ENCODE results near the gene C4orf51. TPM values are rescaled to one million over a fixed set of nuclear protein-coding genes. Genes with fewer than 3 reads are reported as not detected.

C4orf51 gene
- total RNA-seq, 1 experiment from 2014 or later = 15.4 TPM

- POLR2A ChIA-PET = no interaction called here
- CTCF ChIA-PET = no interaction called here
- Mint-ChIP-seq H3K27me3 (ENCODE audit: low read depth) (no peaks in the 10 kb centered on the region), H3K4me1 (peaks cover 18% of the 10 kb centered on the region), H3K27ac (peak overlapping the region; percentile 91; the same call in 1 of the 2 replicates), H3K4me3 (no peak overlapping the region), H3K9me3 (no peaks in the 10 kb centered on the region), H3K36me3 (peaks cover 48% of the 10 kb centered on the region)
- ATAC-seq (no peak), DNase-seq (ENCODE audit: low spot score) (no peak)
- TF ChIP-seq ZBTB21 (CRISPR knock-in tag; IDR thresholded peaks at IDR 0.05; ENCODE audit: borderline replicate concordance) (no peak), SP1 (CRISPR knock-in tag; conservative IDR thresholded peaks at IDR 0.05) (no peak)
- TF ChIP-seq, protein P1, sequence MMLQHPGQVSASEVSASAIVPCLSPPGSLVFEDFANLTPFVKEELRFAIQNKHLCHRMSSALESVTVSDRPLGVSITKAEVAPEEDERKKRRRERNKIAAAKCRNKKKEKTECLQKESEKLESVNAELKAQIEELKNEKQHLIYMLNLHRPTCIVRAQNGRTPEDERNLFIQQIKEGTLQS (CRISPR knock-in tag; conservative IDR thresholded peaks at IDR 0.05) = no peak
Observed at GRCh38 chr4:145772347-145772746, 92.4 kb downstream of the C4orf51 start.

DNA sequence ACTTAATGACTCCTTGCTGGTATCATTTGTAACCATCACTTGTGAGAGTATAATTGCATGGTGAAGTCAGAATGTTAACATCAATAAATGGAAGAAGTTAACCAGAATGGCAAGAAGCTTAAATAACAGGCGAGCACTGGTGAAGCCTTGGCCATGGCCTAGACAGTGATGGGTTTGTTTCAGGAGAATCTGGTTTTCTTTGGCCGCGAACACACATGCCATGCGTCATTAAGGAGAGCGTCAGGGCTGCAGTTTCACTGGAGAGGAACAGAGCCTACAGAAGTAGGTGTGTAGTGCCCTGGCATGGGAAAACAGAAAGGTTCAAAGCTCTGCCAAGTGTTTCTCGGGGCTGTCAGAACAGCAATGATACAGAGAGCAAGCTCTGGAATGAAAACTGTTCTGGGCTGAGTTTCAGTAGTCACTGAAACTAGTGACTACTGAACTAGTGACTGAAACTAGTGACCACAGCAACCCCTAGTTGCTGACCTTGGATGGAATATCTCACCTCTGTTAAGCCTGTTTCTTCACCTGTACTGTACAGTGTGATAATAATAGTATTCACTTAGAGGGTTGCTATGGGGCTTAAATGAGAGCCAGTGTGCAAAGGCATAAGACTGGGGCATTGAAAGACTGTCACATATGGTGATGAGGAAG, 93.8 kb downstream of the C4orf51 start:
- Mint-ChIP-seq H3K9me3 (no peaks in the 10 kb centered on the region), H3K27ac (peak overlapping the region; percentile 25), H3K4me1 (peaks cover 23% of the 10 kb centered on the region), H3K4me3 (no peak overlapping the region), H3K36me3 (peaks cover 47% of the 10 kb centered on the region), H3K27me3 (ENCODE audit: low read depth) (no peaks in the 10 kb centered on the region)
- no peak for ATAC-seq
- TF ChIP-seq ZNF416 (CRISPR knock-in tag; IDR thresholded peaks at IDR 0.05) (no peak), HMGXB4 (CRISPR knock-in tag; IDR thresholded peaks at IDR 0.05) (no peak), ZNF671 (CRISPR knock-in tag; IDR thresholded peaks at IDR 0.05) (no peak), NFE2L1 (CRISPR knock-in tag; IDR thresholded peaks at IDR 0.05) (no peak), NFYB (CRISPR knock-in tag; conservative IDR thresholded peaks at IDR 0.05; ENCODE audit: low read depth) (no peak), ATF6 (CRISPR knock-in tag; IDR thresholded peaks at IDR 0.05) (no peak), ELF4 (CRISPR knock-in tag; IDR thresholded peaks at IDR 0.05; ENCODE audit: low read depth) (no peak), MXD4 (CRISPR knock-in tag; IDR thresholded peaks at IDR 0.05; ENCODE audit: borderline replicate concordance) (no peak), RORB (CRISPR knock-in tag; IDR thresholded peaks at IDR 0.05) (no peak), CREM (CRISPR knock-in tag; IDR thresholded peaks at IDR 0.05) (no peak), E2F1 (CRISPR knock-in tag; IDR thresholded peaks at IDR 0.05) (no peak), ZSCAN18 (CRISPR knock-in tag; IDR thresholded peaks at IDR 0.05) (no peak)
- TF ChIP-seq, protein P2, sequence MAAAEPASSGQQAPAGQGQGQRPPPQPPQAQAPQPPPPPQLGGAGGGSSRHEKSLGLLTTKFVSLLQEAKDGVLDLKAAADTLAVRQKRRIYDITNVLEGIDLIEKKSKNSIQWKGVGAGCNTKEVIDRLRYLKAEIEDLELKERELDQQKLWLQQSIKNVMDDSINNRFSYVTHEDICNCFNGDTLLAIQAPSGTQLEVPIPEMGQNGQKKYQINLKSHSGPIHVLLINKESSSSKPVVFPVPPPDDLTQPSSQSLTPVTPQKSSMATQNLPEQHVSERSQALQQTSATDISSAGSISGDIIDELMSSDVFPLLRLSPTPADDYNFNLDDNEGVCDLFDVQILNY (CRISPR knock-in tag; IDR thresholded peaks at IDR 0.05) = no peak
- ChIA-PET POLR2A (interaction anchor here (0.5 kb wide), 1 partner anchor 415 kb away, joined by 4 read pairs; no protein-coding TSS in a partner anchor), CTCF (no interaction called here)
- DNase-seq (ENCODE audit: low spot score) = no peak
